Left ventricle myocardium superior (tissue), 1 donor: ENCODE data around the gene RELL1. TPM values are rescaled to one million over a fixed set of nuclear protein-coding genes. Genes with fewer than 3 reads are reported as not detected.

Experiments
- ATAC-seq: fragments of 200-7000 bp; cut with Tn5 transposase; one replicate; pipeline ENCODE4 v1.9.1; 2020; ENCODE audit warnings: mild to moderate bottlenecking, moderate library complexity
- DNase-seq: peaks from one replicate; pipeline ENCODE4 v3.0.0-alpha.2; 2020
- intact Hi-C: fragments of 100-400 bp; cut with micrococcal nuclease; formaldehyde crosslinking; loops from one replicate; pipeline ENCODE4 v1.11.0; 2022
- total RNA-seq: library from RNA; stranded (reverse); fragmentation: NEBNext Ultra II Directional; extraction: Animal tissue kit (Norgen Biotek cat#: 25700); gene quantifications from one replicate; pipeline ENCODE4 v1.2.1, GENCODE V29; 2021
- donor health status: DM: no; HTN: yes; CAD: no; lungs with severe emphysema.

RELL1 gene
- total RNA-seq, 1 donor from 2014 or later: 21.9 TPM

- intact Hi-C loops: no loop called here
- no peak for ATAC-seq
- no peak for DNase-seq
Observed at GRCh38 chr4:37646247-37646646, 39.9 kb downstream of the RELL1 start.

GRCh38 chr4:37645736-37646135 is 40.4 kb downstream of the RELL1 start:
- intact Hi-C loops: no loop called here
- no peak for ATAC-seq

GRCh38 chr4:37644962-37645361 is 41.2 kb downstream of the RELL1 start:
- intact Hi-C loops: no loop called here
- no peak for DNase-seq

More at GRCh38 chr4:37645736-37646135, 40.4 kb downstream of the RELL1 start:
- no peak for DNase-seq

GRCh38 chr4:37641886-37642849 is 44.0 kb downstream of the RELL1 start:
- DNase-seq (no peak), ATAC-seq (peak; percentile 35)
- intact Hi-C loops: no loop called here

More at GRCh38 chr4:37644962-37645361, 41.2 kb downstream of the RELL1 start:
- no peak for ATAC-seq

- intact Hi-C loops: no loop called here
- ATAC-seq: no peak
- DNase-seq: no peak
Observed at GRCh38 chr4:37641352-37641751, 44.8 kb downstream of the RELL1 start.

GRCh38 chr4:37639551-37640285 is 46.5 kb downstream of the RELL1 start:
- peak; percentile 36 for ATAC-seq
- intact Hi-C loops: no loop called here
- no peak for DNase-seq

GRCh38 chr4:37635155-37635554 is 51.0 kb downstream of the RELL1 start:
- DNase-seq (no peak), ATAC-seq (no peak)
- intact Hi-C loops: no loop called here

- no peak for ATAC-seq
- intact Hi-C loops: no loop called here
- DNase-seq: no peak
Observed at GRCh38 chr4:37634180-37634579, 52.0 kb downstream of the RELL1 start.

- no peak for ATAC-seq
- DNase-seq: no peak
- intact Hi-C loops: no loop called here
Observed at GRCh38 chr4:37632836-37633235, 53.3 kb downstream of the RELL1 start.

GRCh38 chr4:37631551-37631950 is 54.6 kb downstream of the RELL1 start:
- DNase-seq: peak; percentile 70
- intact Hi-C loops: no loop called here
- peak; percentile 44 for ATAC-seq

GRCh38 chr4:37629713-37630112 is 56.5 kb downstream of the RELL1 start:
- intact Hi-C loops: no loop called here

GRCh38 chr4:37628977-37629609 is 57.1 kb downstream of the RELL1 start:
- intact Hi-C loops: no loop called here
- peak; percentile 71 for ATAC-seq
- DNase-seq: no peak

More at GRCh38 chr4:37629713-37630112, 56.5 kb downstream of the RELL1 start:
- no peak for DNase-seq
- no peak for ATAC-seq

- DNase-seq: no peak
- ATAC-seq: no peak
- intact Hi-C loops: no loop called here
Observed at GRCh38 chr4:37627263-37627662, 58.9 kb downstream of the RELL1 start.

GRCh38 chr4:37625499-37625898 is 60.7 kb downstream of the RELL1 start:
- ATAC-seq (no peak), DNase-seq (no peak)
- intact Hi-C loops: no loop called here

GRCh38 chr4:37623940-37624339 is 62.2 kb downstream of the RELL1 start:
- intact Hi-C loops: no loop called here
- peak; percentile 20 for ATAC-seq
- no peak for DNase-seq

- ATAC-seq: peak; percentile 26
- intact Hi-C loops: no loop called here
Observed at GRCh38 chr4:37623125-37623524, 63.1 kb downstream of the RELL1 start.

GRCh38 chr4:37620176-37620575 is 66.0 kb downstream of the RELL1 start:
- ATAC-seq (no peak), DNase-seq (no peak)
- intact Hi-C loops: no loop called here

More at GRCh38 chr4:37623125-37623524, 63.1 kb downstream of the RELL1 start:
- DNase-seq: no peak

- ATAC-seq: no peak
- no peak for DNase-seq
- intact Hi-C loops: no loop called here
Observed at GRCh38 chr4:37615720-37616063, 70.5 kb downstream of the RELL1 start.

GRCh38 chr4:37615059-37615719 is 71.0 kb downstream of the RELL1 start:
- ATAC-seq (peak; percentile 53), DNase-seq (no peak)
- intact Hi-C loops: no loop called here
